Sciatic nerve (tissue), 2 donors: ENCODE results near the gene SOX14. TPM values are rescaled to one million over a fixed set of nuclear protein-coding genes. Genes with fewer than 3 reads are reported as not detected.

Source experiments
- ATAC-seq: fragments of 200-7000 bp; cut with Tn5 transposase; one replicate; pipeline ENCODE4 v1.9.1; 2020; ENCODE audit warnings: mild to moderate bottlenecking, moderate library complexity
- DNase-seq: peaks from one replicate; pipeline ENCODE4 v3.0.0-alpha.2; 2020; ENCODE audit warnings: low spot score
- intact Hi-C: fragments of 100-400 bp; cut with DNase I; formaldehyde crosslinking; loops from one replicate; pipeline ENCODE4 v1.14.2; 2022
- total RNA-seq: library from RNA; stranded (reverse); fragmentation: NEBNext Ultra II Directional; extraction: Animal tissue kit (Norgen Biotek cat#: 25700); gene quantifications from one replicate; pipeline ENCODE4 v1.2.1, GENCODE V29; 2021
- donor health status: DM: no; HTN: no; CAD: no.
- donor health status: DM: no; HTN: no; CAD: no.

SOX14 gene
- not detected for total RNA-seq

GRCh38 chr3:137764001-137764433 lies at the start of gene SOX14:
SOX14 (plus strand) TSS chr3:137764315; CDS start chr3:137764785, 470 bp downstream.
- intact Hi-C loops, result no loop called here
- DNase-seq (no peak), ATAC-seq (no peak)

- intact Hi-C loops, result no loop called here
- ATAC-seq, result no peak
- no peak for DNase-seq
Measured at GRCh38 chr3:137714551-137714950, 49.6 kb upstream of the SOX14 start.

- ATAC-seq, result no peak
- intact Hi-C loops, result loop anchor here (10.0 kb wide), 1 partner anchor 1679 kb away; no protein-coding TSS in a partner anchor
- DNase-seq, result no peak
Measured at GRCh38 chr3:137724240-137724639, 39.9 kb upstream of the SOX14 start.

- intact Hi-C loops, result no loop called here
- DNase-seq (no peak), ATAC-seq (no peak)
Measured at GRCh38 chr3:137737208-137737607, 26.9 kb upstream of the SOX14 start.

GRCh38 chr3:137738710-137739109 lies 25.4 kb upstream of the SOX14 start:
- DNase-seq (no peak), ATAC-seq (no peak)
- intact Hi-C loops, result no loop called here

- no peak for ATAC-seq
- intact Hi-C loops, result no loop called here
Measured at GRCh38 chr3:137743608-137744007, 20.5 kb upstream of the SOX14 start.

GRCh38 chr3:137746808-137747207 lies 17.3 kb upstream of the SOX14 start:
- intact Hi-C loops, result no loop called here
- DNase-seq, result no peak
- no peak for ATAC-seq

More at GRCh38 chr3:137743608-137744007, 20.5 kb upstream of the SOX14 start:
- DNase-seq, result no peak

- DNase-seq (no peak), ATAC-seq (no peak)
- intact Hi-C loops, result no loop called here
Measured at GRCh38 chr3:137759505-137759904, 4.6 kb upstream of the SOX14 start.

GRCh38 chr3:137760341-137761098 lies 3.6 kb upstream of the SOX14 start:
- DNase-seq (no peak), ATAC-seq (no peak)
- intact Hi-C loops, result no loop called here

- intact Hi-C loops, result no loop called here
- DNase-seq (no peak), ATAC-seq (no peak)
Measured at GRCh38 chr3:137761099-137761562, 3.0 kb upstream of the SOX14 start.

GRCh38 chr3:137761563-137762503 lies 2.3 kb upstream of the SOX14 start:
- intact Hi-C loops, result no loop called here
- DNase-seq (no peak), ATAC-seq (no peak)

GRCh38 chr3:137762674-137763593 lies 1.2 kb upstream of the SOX14 start:
- no peak for DNase-seq

GRCh38 chr3:137763594-137763938 lies 549 bp upstream of the SOX14 start:
- DNase-seq, result no peak
- intact Hi-C loops, result no loop called here
- no peak for ATAC-seq

More at GRCh38 chr3:137762674-137763593, 1.2 kb upstream of the SOX14 start:
- intact Hi-C loops, result no loop called here
- no peak for ATAC-seq

- ATAC-seq (no peak), DNase-seq (no peak)
- intact Hi-C loops, result no loop called here
Measured at GRCh38 chr3:137764563-137765309, 621 bp downstream of the SOX14 start.

- no peak for DNase-seq
- no peak for ATAC-seq
- intact Hi-C loops, result no loop called here
Measured at GRCh38 chr3:137765310-137766033, 1.4 kb downstream of the SOX14 start.

GRCh38 chr3:137766041-137766875 lies 2.1 kb downstream of the SOX14 start:
- no peak for DNase-seq
- ATAC-seq, result no peak
- intact Hi-C loops, result no loop called here
